ENCODE data around the gene OR2T34.
"Not testable (repeated sequence)": the region's sequence is repeated elsewhere in the genome, so short reads cannot be mapped to it uniquely, and the experiment has no call there.

OR2T34 gene

GRCh38 chr1:248569049-248569448 lies 5.5 kb downstream of the OR2T34 start:
- H4K91ac ChIP-seq (ENCODE audit: low read depth, low read length, poor library complexity); H3K9me3 ChIP-seq (replicated peaks in 1 of 2; ENCODE audit: control insufficient read depth in 2 of 2, insufficient read depth in 1 of 2, low read depth in 1 of 2, low read length in 2 of 2); H2BK12ac ChIP-seq (ENCODE audit: low read length); H2BK15ac ChIP-seq (ENCODE audit: low read length); H3K18ac ChIP-seq (ENCODE audit: low read length); H3K79me1 ChIP-seq (ENCODE audit: low read depth, low read length); H3K27ac ChIP-seq (replicated peaks; ENCODE audit: low read length); H3K36me3 ChIP-seq (replicated peaks in 1 of 2; ENCODE audit: control insufficient read depth in 2 of 2, insufficient read depth in 2 of 2, low read length in 2 of 2); H2AFZ ChIP-seq (ENCODE audit: low read length); H3K4me3 ChIP-seq (ENCODE audit: low read length in 2 of 2); DNase-seq (ENCODE audit: low spot score); H3K23ac ChIP-seq (ENCODE audit: low read depth, low read length, poor library complexity); H3K27me3 ChIP-seq (ENCODE audit: control insufficient read depth in 3 of 3, insufficient read depth in 3 of 3, low read depth in 1 of 3, low read length in 3 of 3); H3K9ac ChIP-seq (ENCODE audit: low read depth, low read length, poor library complexity); H4K8ac ChIP-seq (ENCODE audit: low read depth, low read length); H3K4me2 ChIP-seq (ENCODE audit: insufficient read depth, low read length, poor library complexity, severe bottlenecking); H3K14ac ChIP-seq (ENCODE audit: low read length); H2BK120ac ChIP-seq (ENCODE audit: low read depth, low read length); H3K4me1 ChIP-seq (ENCODE audit: control insufficient read depth in 2 of 2, insufficient read depth in 1 of 2, low read depth in 1 of 2, low read length in 2 of 2); H2BK5ac ChIP-seq (ENCODE audit: low read length); H2AK5ac ChIP-seq (ENCODE audit: low read depth, low read length); H3K4ac ChIP-seq (ENCODE audit: low read length): not testable (repeated sequence)
- WGBS, 2 donors (ENCODE audit: extremely low coverage in 2 of 2, insufficient read length in 2 of 2, insufficient replicate concordance in 1 of 2) = no CpG with 5 or more reads among the region's 2 CpGs

- not testable (repeated sequence) for H2BK15ac ChIP-seq (ENCODE audit: low read length); H3K27me3 ChIP-seq (ENCODE audit: control insufficient read depth in 3 of 3, insufficient read depth in 3 of 3, low read depth in 1 of 3, low read length in 3 of 3); H2BK12ac ChIP-seq (ENCODE audit: low read length); H3K4me2 ChIP-seq (ENCODE audit: insufficient read depth, low read length, poor library complexity, severe bottlenecking); H3K79me1 ChIP-seq (ENCODE audit: low read depth, low read length); H3K18ac ChIP-seq (ENCODE audit: low read length); H4K91ac ChIP-seq (ENCODE audit: low read depth, low read length, poor library complexity); H3K23ac ChIP-seq (ENCODE audit: low read depth, low read length, poor library complexity); H3K9ac ChIP-seq (ENCODE audit: low read depth, low read length, poor library complexity); H3K4ac ChIP-seq (ENCODE audit: low read length); DNase-seq (ENCODE audit: low spot score); H3K14ac ChIP-seq (ENCODE audit: low read length); H2AK5ac ChIP-seq (ENCODE audit: low read depth, low read length); H4K8ac ChIP-seq (ENCODE audit: low read depth, low read length); H3K4me3 ChIP-seq (ENCODE audit: low read length in 2 of 2); H2BK5ac ChIP-seq (ENCODE audit: low read length); H3K9me3 ChIP-seq (replicated peaks in 1 of 2; ENCODE audit: control insufficient read depth in 2 of 2, insufficient read depth in 1 of 2, low read depth in 1 of 2, low read length in 2 of 2); H3K4me1 ChIP-seq (ENCODE audit: control insufficient read depth in 2 of 2, insufficient read depth in 1 of 2, low read depth in 1 of 2, low read length in 2 of 2); H2AFZ ChIP-seq (ENCODE audit: low read length); H3K36me3 ChIP-seq (replicated peaks in 1 of 2; ENCODE audit: control insufficient read depth in 2 of 2, insufficient read depth in 2 of 2, low read length in 2 of 2); H3K27ac ChIP-seq (replicated peaks; ENCODE audit: low read length); H2BK120ac ChIP-seq (ENCODE audit: low read depth, low read length)
- no CpG with 5 or more reads among the region's 11 CpGs for WGBS, 2 donors (ENCODE audit: extremely low coverage in 2 of 2, insufficient read length in 2 of 2, insufficient replicate concordance in 1 of 2)
Observed at GRCh38 chr1:248565530-248566373, 8.8 kb downstream of the OR2T34 start.

- not testable (repeated sequence) for H3K4ac ChIP-seq (ENCODE audit: low read length); H3K27ac ChIP-seq (replicated peaks; ENCODE audit: low read length); H3K18ac ChIP-seq (ENCODE audit: low read length); H3K36me3 ChIP-seq (replicated peaks in 1 of 2; ENCODE audit: control insufficient read depth in 2 of 2, insufficient read depth in 2 of 2, low read length in 2 of 2); H2BK12ac ChIP-seq (ENCODE audit: low read length); H2AK5ac ChIP-seq (ENCODE audit: low read depth, low read length); H2AFZ ChIP-seq (ENCODE audit: low read length); H3K9me3 ChIP-seq (replicated peaks in 1 of 2; ENCODE audit: control insufficient read depth in 2 of 2, insufficient read depth in 1 of 2, low read depth in 1 of 2, low read length in 2 of 2); H2BK120ac ChIP-seq (ENCODE audit: low read depth, low read length); H3K79me1 ChIP-seq (ENCODE audit: low read depth, low read length); DNase-seq (ENCODE audit: low spot score); H3K23ac ChIP-seq (ENCODE audit: low read depth, low read length, poor library complexity); H3K4me3 ChIP-seq (ENCODE audit: low read length in 2 of 2); H3K27me3 ChIP-seq (ENCODE audit: control insufficient read depth in 3 of 3, insufficient read depth in 3 of 3, low read depth in 1 of 3, low read length in 3 of 3); H3K4me1 ChIP-seq (ENCODE audit: control insufficient read depth in 2 of 2, insufficient read depth in 1 of 2, low read depth in 1 of 2, low read length in 2 of 2); H4K91ac ChIP-seq (ENCODE audit: low read depth, low read length, poor library complexity); H3K4me2 ChIP-seq (ENCODE audit: insufficient read depth, low read length, poor library complexity, severe bottlenecking); H3K9ac ChIP-seq (ENCODE audit: low read depth, low read length, poor library complexity); H2BK5ac ChIP-seq (ENCODE audit: low read length); H4K8ac ChIP-seq (ENCODE audit: low read depth, low read length); H2BK15ac ChIP-seq (ENCODE audit: low read length); H3K14ac ChIP-seq (ENCODE audit: low read length)
- no CpG with 5 or more reads among the region's 3 CpGs for WGBS, 2 donors (ENCODE audit: extremely low coverage in 2 of 2, insufficient read length in 2 of 2, insufficient replicate concordance in 1 of 2)
Observed at GRCh38 chr1:248562672-248563071, 11.9 kb downstream of the OR2T34 start, which contains the start of gene OR2T29. TSS of gene OR2T29 (minus strand) at chr1:248562772. CDS start at chr1:248559491, 3,281 bp downstream.

DNA sequence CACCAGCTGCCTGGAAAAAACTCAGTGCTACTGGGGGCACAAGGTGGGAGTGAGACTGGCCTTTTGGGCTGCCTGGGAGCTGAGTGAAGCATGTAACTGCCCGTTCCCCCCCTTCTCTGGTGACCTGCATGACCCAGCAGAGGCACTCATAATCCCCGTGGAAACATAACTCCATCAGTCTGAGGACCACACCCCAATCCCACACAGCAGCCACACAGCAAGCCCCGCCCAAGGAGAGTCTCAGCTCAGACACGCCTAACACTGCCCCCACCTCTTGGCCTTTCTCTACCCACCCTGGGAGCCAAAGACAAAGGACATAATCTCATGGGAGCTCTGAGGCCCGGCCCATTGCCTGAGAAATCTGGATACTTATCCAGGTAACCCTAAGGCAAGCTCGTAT lies 23.5 kb downstream of the OR2T34 start:
- H3K79me1 ChIP-seq (ENCODE audit: low read depth, low read length); H3K4me2 ChIP-seq (ENCODE audit: insufficient read depth, low read length, poor library complexity, severe bottlenecking); H3K23ac ChIP-seq (ENCODE audit: low read depth, low read length, poor library complexity); H3K4me1 ChIP-seq (ENCODE audit: control insufficient read depth in 2 of 2, insufficient read depth in 1 of 2, low read depth in 1 of 2, low read length in 2 of 2); H2AFZ ChIP-seq (ENCODE audit: low read length); DNase-seq (ENCODE audit: low spot score); H3K9me3 ChIP-seq (replicated peaks in 1 of 2; ENCODE audit: control insufficient read depth in 2 of 2, insufficient read depth in 1 of 2, low read depth in 1 of 2, low read length in 2 of 2); H3K18ac ChIP-seq (ENCODE audit: low read length); H4K8ac ChIP-seq (ENCODE audit: low read depth, low read length); H3K9ac ChIP-seq (ENCODE audit: low read depth, low read length, poor library complexity); H3K4ac ChIP-seq (ENCODE audit: low read length); H2BK15ac ChIP-seq (ENCODE audit: low read length); H3K36me3 ChIP-seq (replicated peaks in 1 of 2; ENCODE audit: control insufficient read depth in 2 of 2, insufficient read depth in 2 of 2, low read length in 2 of 2); H3K14ac ChIP-seq (ENCODE audit: low read length); H4K91ac ChIP-seq (ENCODE audit: low read depth, low read length, poor library complexity); H2BK5ac ChIP-seq (ENCODE audit: low read length); H2AK5ac ChIP-seq (ENCODE audit: low read depth, low read length); H3K27ac ChIP-seq (replicated peaks; ENCODE audit: low read length); H2BK120ac ChIP-seq (ENCODE audit: low read depth, low read length); H3K4me3 ChIP-seq (ENCODE audit: low read length in 2 of 2); H3K27me3 ChIP-seq (ENCODE audit: control insufficient read depth in 3 of 3, insufficient read depth in 3 of 3, low read depth in 1 of 3, low read length in 3 of 3); H2BK12ac ChIP-seq (ENCODE audit: low read length): not testable (repeated sequence)
- no CpG with 5 or more reads among the region's 6 CpGs for WGBS, 2 donors (ENCODE audit: extremely low coverage in 2 of 2, insufficient read length in 2 of 2, insufficient replicate concordance in 1 of 2)
